ENCODE measurements around the gene AP3S2. TPM values are rescaled to one million over a fixed set of nuclear protein-coding genes. Genes with fewer than 3 reads are reported as not detected.

AP3S2 gene
- polyA plus RNA-seq, 1 donor (not counting 4 experiments of a cell fraction or from before 2014, with no cell fraction given): 34.6 TPM

DNA sequence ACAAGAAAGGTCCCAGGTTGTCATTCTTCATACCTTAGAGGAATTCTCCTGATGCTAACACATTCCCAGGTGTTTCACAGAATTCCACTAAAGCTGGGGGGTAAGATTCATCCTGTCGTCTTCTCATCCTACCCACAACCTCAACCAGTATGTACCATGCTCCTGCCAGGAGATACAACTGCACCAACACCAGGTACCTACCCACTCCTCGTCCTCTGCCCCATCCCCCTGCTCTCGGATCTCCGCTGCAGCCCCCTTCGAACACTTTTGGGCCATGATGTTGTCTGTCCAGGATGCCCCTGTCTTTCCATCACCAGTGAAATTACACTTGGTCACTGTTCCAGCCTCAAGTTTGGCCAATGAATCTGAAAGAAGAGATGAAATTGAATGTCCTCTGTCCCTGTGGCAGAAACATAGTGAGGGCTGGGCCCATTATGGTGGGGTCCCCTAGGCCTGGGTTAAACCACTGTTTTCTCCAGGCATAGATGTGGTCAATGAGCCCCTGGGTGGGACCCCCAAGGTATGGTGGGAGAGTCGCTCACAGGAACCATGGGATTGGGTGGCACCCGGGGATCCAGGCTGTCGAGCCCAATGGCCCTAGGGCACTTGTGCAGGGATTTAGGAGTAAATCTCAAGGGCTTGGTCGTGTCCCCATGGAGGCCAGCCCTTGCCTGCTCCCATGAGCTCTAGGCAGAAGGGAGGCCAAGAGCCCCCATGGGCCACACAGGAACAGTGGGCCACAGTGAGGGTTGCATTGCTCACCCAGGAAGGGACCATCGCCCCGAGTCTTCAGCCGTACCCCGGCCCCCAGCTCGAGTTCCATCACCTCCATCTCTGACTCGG, 9.4 kb upstream of the AP3S2 start:
- H3K79me2 ChIP-seq (ENCODE audit: control insufficient read depth, insufficient read depth, low read length): no peaks in the 10 kb centered on the region
- H3K9me3 ChIP-seq (ENCODE audit: control insufficient read depth, low read depth, low read length): no peaks in the 10 kb centered on the region
- no peaks in the 10 kb centered on the region for H3K9me1 ChIP-seq (ENCODE audit: control insufficient read depth, extremely low read depth, insufficient read depth, low read length)
- DNase-seq (ENCODE audit: low read depth, low spot score): no peak
- H2AFZ ChIP-seq (ENCODE audit: control insufficient read depth, low read length): no peak overlapping the region
- H3K27me3 ChIP-seq (ENCODE audit: control insufficient read depth, extremely low read depth, insufficient read depth, low read length): no peaks in the 10 kb centered on the region
- H3K9ac ChIP-seq (ENCODE audit: control insufficient read depth, extremely low read depth, insufficient read depth, low read length): no peak overlapping the region
- no peak overlapping the region for H3K4me2 ChIP-seq (ENCODE audit: control insufficient read depth, extremely low read depth, insufficient read depth, low read depth, low read length)
- H3K4me1 ChIP-seq (ENCODE audit: control insufficient read depth, extremely low read depth, insufficient read depth, low read length): no peaks in the 10 kb centered on the region
- TF ChIP-seq EZH2 (IDR thresholded peaks at IDR 0.05; ENCODE audit: low read length): no peak
- TF ChIP-seq, protein P1, sequence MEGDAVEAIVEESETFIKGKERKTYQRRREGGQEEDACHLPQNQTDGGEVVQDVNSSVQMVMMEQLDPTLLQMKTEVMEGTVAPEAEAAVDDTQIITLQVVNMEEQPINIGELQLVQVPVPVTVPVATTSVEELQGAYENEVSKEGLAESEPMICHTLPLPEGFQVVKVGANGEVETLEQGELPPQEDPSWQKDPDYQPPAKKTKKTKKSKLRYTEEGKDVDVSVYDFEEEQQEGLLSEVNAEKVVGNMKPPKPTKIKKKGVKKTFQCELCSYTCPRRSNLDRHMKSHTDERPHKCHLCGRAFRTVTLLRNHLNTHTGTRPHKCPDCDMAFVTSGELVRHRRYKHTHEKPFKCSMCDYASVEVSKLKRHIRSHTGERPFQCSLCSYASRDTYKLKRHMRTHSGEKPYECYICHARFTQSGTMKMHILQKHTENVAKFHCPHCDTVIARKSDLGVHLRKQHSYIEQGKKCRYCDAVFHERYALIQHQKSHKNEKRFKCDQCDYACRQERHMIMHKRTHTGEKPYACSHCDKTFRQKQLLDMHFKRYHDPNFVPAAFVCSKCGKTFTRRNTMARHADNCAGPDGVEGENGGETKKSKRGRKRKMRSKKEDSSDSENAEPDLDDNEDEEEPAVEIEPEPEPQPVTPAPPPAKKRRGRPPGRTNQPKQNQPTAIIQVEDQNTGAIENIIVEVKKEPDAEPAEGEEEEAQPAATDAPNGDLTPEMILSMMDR (optimal IDR thresholded peaks at IDR 0.05 in 1 of 3, IDR thresholded peaks at IDR 0.05 in 1 of 3, conservative IDR thresholded peaks at IDR 0.05 in 1 of 3; ENCODE audit: extremely low read depth in 1 of 3, insufficient read depth in 2 of 3, low read length in 3 of 3): no peak
- dilution Hi-C loops (cut with MboI; ENCODE audit: extremely low pct_ligation_motif_present, low sequenced_read_pairs): no loop called here
- no peaks in the 10 kb centered on the region for H4K20me1 ChIP-seq (ENCODE audit: control insufficient read depth, extremely low read depth, insufficient read depth, low read length)
- no peak overlapping the region for H3K27ac ChIP-seq (ENCODE audit: control insufficient read depth, insufficient read depth, low read length)
- peaks cover 5 to 9% of the 10 kb centered on the region in 2 experiments for H3K36me3 ChIP-seq (ENCODE audit: control insufficient read depth in 2 of 2, extremely low read depth in 1 of 2, insufficient read depth in 2 of 2, low read length in 2 of 2)
- H3K4me3 ChIP-seq (ENCODE audit: control insufficient read depth in 2 of 3, extremely low read depth in 1 of 3, insufficient read depth in 2 of 3, low read depth in 1 of 3, low read length in 3 of 3): no peak overlapping the region
- FAIRE-seq: no peak

DNA sequence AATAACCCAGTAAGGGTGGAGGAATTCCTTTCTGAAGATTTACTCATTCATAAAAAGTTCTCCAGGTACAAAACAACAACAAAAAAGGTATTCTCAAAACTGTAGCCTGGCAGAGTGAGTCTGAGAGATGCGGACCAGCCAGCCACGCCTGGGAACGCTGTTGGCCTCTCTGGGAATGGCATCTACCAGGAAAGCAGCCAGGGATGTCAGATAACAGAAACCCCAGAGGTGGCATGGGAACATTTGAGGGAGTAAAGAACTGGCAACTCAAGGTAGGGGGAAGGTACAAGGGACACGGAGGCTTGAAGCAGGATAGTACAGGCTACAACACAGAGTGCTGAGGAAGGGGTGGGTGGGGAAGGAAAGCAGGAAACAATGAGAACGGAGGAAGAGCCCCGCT, 7.1 kb upstream of the AP3S2 start:
- no peaks in the 10 kb centered on the region for H3K27me3 ChIP-seq (ENCODE audit: control insufficient read depth, extremely low read depth, insufficient read depth, low read length)
- H4K20me1 ChIP-seq (ENCODE audit: control insufficient read depth, extremely low read depth, insufficient read depth, low read length): no peaks in the 10 kb centered on the region
- no peaks in the 10 kb centered on the region for H3K9me3 ChIP-seq (ENCODE audit: control insufficient read depth, low read depth, low read length)
- no peak overlapping the region for H3K27ac ChIP-seq (ENCODE audit: control insufficient read depth, insufficient read depth, low read length)
- no peaks in the 10 kb centered on the region for H3K4me1 ChIP-seq (ENCODE audit: control insufficient read depth, extremely low read depth, insufficient read depth, low read length)
- FAIRE-seq (no peak), DNase-seq (ENCODE audit: low read depth, low spot score) (no peak)
- no peak overlapping the region for H3K9ac ChIP-seq (ENCODE audit: control insufficient read depth, extremely low read depth, insufficient read depth, low read length)
- dilution Hi-C loops (cut with MboI; ENCODE audit: extremely low pct_ligation_motif_present, low sequenced_read_pairs): no loop called here
- no peak overlapping the region for H3K4me2 ChIP-seq (ENCODE audit: control insufficient read depth, extremely low read depth, insufficient read depth, low read depth, low read length)
- H3K4me3 ChIP-seq (ENCODE audit: control insufficient read depth in 2 of 3, extremely low read depth in 1 of 3, insufficient read depth in 2 of 3, low read depth in 1 of 3, low read length in 3 of 3): no peak overlapping the region
- no peaks in the 10 kb centered on the region for H3K79me2 ChIP-seq (ENCODE audit: control insufficient read depth, insufficient read depth, low read length)
- H3K36me3 ChIP-seq (ENCODE audit: control insufficient read depth in 2 of 2, extremely low read depth in 1 of 2, insufficient read depth in 2 of 2, low read length in 2 of 2): peaks cover 3 to 6% of the 10 kb centered on the region in 2 experiments
- TF ChIP-seq EZH2 (IDR thresholded peaks at IDR 0.05; ENCODE audit: low read length): no peak
- TF ChIP-seq, protein P1 (optimal IDR thresholded peaks at IDR 0.05 in 1 of 3, IDR thresholded peaks at IDR 0.05 in 1 of 3, conservative IDR thresholded peaks at IDR 0.05 in 1 of 3; ENCODE audit: extremely low read depth in 1 of 3, insufficient read depth in 2 of 3, low read length in 3 of 3): no peak
- no peaks in the 10 kb centered on the region for H3K9me1 ChIP-seq (ENCODE audit: control insufficient read depth, extremely low read depth, insufficient read depth, low read length)
- H2AFZ ChIP-seq (ENCODE audit: control insufficient read depth, low read length): no peak overlapping the region
